HepG2 (cell line): ENCODE data around the gene TRIM31. TPM values are rescaled to one million over a fixed set of nuclear protein-coding genes. Genes with fewer than 3 reads are reported as not detected.

ENCODE experiments used
- ASH2L ChIP-seq: fragments of 300-600, 200-600 bp; sonication (generic); IDR thresholded peaks from 2 replicates; pipeline ENCODE4 v1.7.0; 2017; ENCODE audit warnings: low read depth, mild to moderate bottlenecking, moderate library complexity, mixed read lengths, low read length; ENCODE audit not compliant: insufficient read length
- BCL6 ChIP-seq: IDR thresholded peaks from 2 replicates; pipeline ENCODE4 v1.6.1; 2016; ENCODE audit warnings: missing genetic modification reagents, missing compliant biosample characterization
- FLYWCH1 ChIP-seq: sonication (generic); formaldehyde crosslinking; IDR thresholded peaks from 2 replicates; pipeline ENCODE4 v1.8.1; 2023; ENCODE audit warnings: mild to moderate bottlenecking, missing genetic modification reagents
- MED13 ChIP-seq: sonication (generic); formaldehyde crosslinking; IDR thresholded peaks from 2 replicates; pipeline ENCODE4 v1.5.0; 2020; ENCODE audit warnings: missing genetic modification reagents
- MTA3 ChIP-seq: sonication (generic); formaldehyde crosslinking; IDR thresholded peaks from 2 replicates; pipeline ENCODE4 v1.4.0; 2020; ENCODE audit warnings: missing genetic modification reagents
- ZKSCAN1 ChIP-seq: fragments of 150-350 bp; IDR thresholded peaks from 2 replicates; pipeline ENCODE4 v1.6.1; 2014; ENCODE audit warnings: low read length
- ZNF180 ChIP-seq: sonication (generic); formaldehyde crosslinking; IDR thresholded peaks from 2 replicates; pipeline ENCODE4 v1.4.0; 2020; ENCODE audit warnings: low read depth, missing genetic modification reagents, borderline replicate concordance
- ZNF20 ChIP-seq: sonication (generic); formaldehyde crosslinking; IDR thresholded peaks from 2 replicates; pipeline ENCODE4 v1.4.0; 2020; ENCODE audit warnings: mild to moderate bottlenecking, moderate library complexity, missing genetic modification reagents
- ZNF234 ChIP-seq: sonication (generic); formaldehyde crosslinking; conservative IDR thresholded peaks from 2 replicates; pipeline ENCODE4 v1.5.1; 2020; ENCODE audit warnings: mild to moderate bottlenecking, missing genetic modification reagents
- ZNF550 ChIP-seq: sonication (generic); formaldehyde crosslinking; IDR thresholded peaks from 2 replicates; pipeline ENCODE4 v1.4.0; 2020; ENCODE audit warnings: mild to moderate bottlenecking, missing genetic modification reagents, borderline replicate concordance
- ZNF768 ChIP-seq: sonication (generic); formaldehyde crosslinking; IDR thresholded peaks from 2 replicates; pipeline ENCODE4 v1.4.0; 2020; ENCODE audit warnings: missing genetic modification reagents
- ZNF841 ChIP-seq: sonication (generic); formaldehyde crosslinking; IDR thresholded peaks from 2 replicates; pipeline ENCODE4 v1.8.1; 2023; ENCODE audit warnings: missing genetic modification reagents, borderline replicate concordance
- polyA plus RNA-seq, 8 experiments: library from polyadenylated mRNA; depleted of rRNA in 3 of 8; stranded (reverse) in 7 of 8; unstranded in 1 of 8; fragments of >200 nt; fragmentation: Illumina TruSeq in 4 of 8; extraction: Trizol in 4 of 8; gene quantifications; 2 replicates each; pipeline versions ENCODE4 v1.2.1 to v1.2.3, GENCODE V29; 2011 to 2016; ENCODE audit warnings: low read depth in 4 of 8, missing spikeins in 1 of 8, mixed read lengths in 1 of 8; ENCODE audit not compliant: insufficient read depth in 1 of 8
- total RNA-seq, 5 experiments: library from RNA; depleted of rRNA; stranded (reverse); fragments of >200 nt; fragmentation: Illumina TruSeq; extraction: Trizol; gene quantifications; 2 replicates each; pipeline ENCODE4 v1.2.3, GENCODE V29; 2016; ENCODE audit warnings: low read depth in 1 of 5
- TF ChIP-seq, protein P1 (sequence below): sonication (generic); formaldehyde crosslinking; IDR thresholded peaks from 2 replicates; pipeline ENCODE4 v1.8.0; 2022; ENCODE audit warnings: mild to moderate bottlenecking, missing genetic modification reagents, moderate library complexity
- TF ChIP-seq, protein P2 (sequence below): sonication (generic); formaldehyde crosslinking; IDR thresholded peaks from 2 replicates; pipeline ENCODE4 v1.8.1; 2023; ENCODE audit warnings: mild to moderate bottlenecking, missing genetic modification reagents
- TF ChIP-seq, protein P3 (sequence below): sonication (generic); formaldehyde crosslinking; IDR thresholded peaks from 2 replicates; pipeline ENCODE4 v1.4.0; 2020; ENCODE audit warnings: missing genetic modification reagents
- TF ChIP-seq, protein P4 (sequence below): sonication (generic); formaldehyde crosslinking; IDR thresholded peaks from 2 replicates; pipeline ENCODE4 v1.9.0; 2022; ENCODE audit warnings: missing genetic modification reagents, mild to moderate bottlenecking, borderline replicate concordance
- TF ChIP-seq, protein P5 (sequence below), 2 experiments: IDR thresholded peaks; 2 replicates each; pipeline ENCODE4 v1.6.1; 2011 to 2012; ENCODE audit warnings: low read length in 2 of 2, borderline replicate concordance in 1 of 2, low read depth in 1 of 2, mild to moderate bottlenecking in 1 of 2, moderate library complexity in 1 of 2

TRIM31 gene
- total and polyA plus RNA-seq, 2 of the 13 experiments (the other 11 are each of a cell fraction or from before 2014, with no cell fraction given): 0.13 to 0.51 TPM

DNA sequence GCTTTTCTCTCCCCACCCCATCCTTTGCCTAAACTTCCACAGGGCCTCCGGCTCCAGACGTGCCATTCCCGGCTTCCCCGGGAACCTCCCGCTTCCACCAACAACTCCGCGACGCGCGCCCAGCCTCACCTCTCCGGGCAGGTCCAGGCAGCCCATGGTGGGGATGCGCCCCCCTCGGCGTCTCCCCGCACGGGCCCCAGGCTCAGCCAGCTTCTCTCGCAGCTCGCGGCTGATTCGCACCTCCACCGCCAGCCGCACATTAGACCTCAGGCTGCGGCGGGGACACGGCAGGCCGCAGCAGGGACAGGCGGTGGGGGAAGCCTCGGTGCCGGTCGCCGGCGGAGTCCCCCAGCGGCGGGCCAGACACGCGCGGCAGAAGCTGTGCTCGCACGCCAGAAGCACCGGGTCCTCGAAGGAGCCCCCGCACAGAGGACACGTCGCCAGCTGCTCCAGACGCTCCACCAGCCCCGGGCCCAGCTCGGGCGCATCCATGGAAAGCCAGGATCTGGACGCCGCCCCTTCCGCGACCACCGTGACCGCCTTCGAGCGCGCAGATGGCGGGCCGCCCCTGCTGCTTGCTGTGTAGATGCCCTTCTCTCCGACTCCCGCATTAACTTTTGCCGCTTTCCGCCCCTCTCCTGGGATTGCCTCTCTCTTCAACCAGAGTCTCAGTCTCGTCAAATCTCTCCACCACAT, 37.6 kb downstream of the TRIM31 start, which contains the start of gene RNF39 (continued):
- TF ChIP-seq, protein P1, sequence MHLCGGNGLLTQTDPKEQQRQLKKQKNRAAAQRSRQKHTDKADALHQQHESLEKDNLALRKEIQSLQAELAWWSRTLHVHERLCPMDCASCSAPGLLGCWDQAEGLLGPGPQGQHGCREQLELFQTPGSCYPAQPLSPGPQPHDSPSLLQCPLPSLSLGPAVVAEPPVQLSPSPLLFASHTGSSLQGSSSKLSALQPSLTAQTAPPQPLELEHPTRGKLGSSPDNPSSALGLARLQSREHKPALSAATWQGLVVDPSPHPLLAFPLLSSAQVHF (CRISPR knock-in tag): no peak; the same call in 1 of the 2 replicates
- TF ChIP-seq ZNF20 (CRISPR knock-in tag): peak; percentile 28; the same call in 1 of the 2 replicates
- TF ChIP-seq MED13 (CRISPR knock-in tag): no peak
- no peak for TF ChIP-seq ZNF234 (CRISPR knock-in tag)
- TF ChIP-seq BCL6 (CRISPR knock-in tag): no peak
- TF ChIP-seq, protein P2, sequence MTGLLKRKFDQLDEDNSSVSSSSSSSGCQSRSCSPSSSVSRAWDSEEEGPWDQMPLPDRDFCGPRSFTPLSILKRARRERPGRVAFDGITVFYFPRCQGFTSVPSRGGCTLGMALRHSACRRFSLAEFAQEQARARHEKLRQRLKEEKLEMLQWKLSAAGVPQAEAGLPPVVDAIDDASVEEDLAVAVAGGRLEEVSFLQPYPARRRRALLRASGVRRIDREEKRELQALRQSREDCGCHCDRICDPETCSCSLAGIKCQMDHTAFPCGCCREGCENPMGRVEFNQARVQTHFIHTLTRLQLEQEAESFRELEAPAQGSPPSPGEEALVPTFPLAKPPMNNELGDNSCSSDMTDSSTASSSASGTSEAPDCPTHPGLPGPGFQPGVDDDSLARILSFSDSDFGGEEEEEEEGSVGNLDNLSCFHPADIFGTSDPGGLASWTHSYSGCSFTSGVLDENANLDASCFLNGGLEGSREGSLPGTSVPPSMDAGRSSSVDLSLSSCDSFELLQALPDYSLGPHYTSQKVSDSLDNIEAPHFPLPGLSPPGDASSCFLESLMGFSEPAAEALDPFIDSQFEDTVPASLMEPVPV (CRISPR knock-in tag): peak; percentile 52
- peak; percentile 46; the same call in 1 of the 2 replicates for TF ChIP-seq ZNF550 (CRISPR knock-in tag)
- no peak for TF ChIP-seq ASH2L
- TF ChIP-seq, protein P3, sequence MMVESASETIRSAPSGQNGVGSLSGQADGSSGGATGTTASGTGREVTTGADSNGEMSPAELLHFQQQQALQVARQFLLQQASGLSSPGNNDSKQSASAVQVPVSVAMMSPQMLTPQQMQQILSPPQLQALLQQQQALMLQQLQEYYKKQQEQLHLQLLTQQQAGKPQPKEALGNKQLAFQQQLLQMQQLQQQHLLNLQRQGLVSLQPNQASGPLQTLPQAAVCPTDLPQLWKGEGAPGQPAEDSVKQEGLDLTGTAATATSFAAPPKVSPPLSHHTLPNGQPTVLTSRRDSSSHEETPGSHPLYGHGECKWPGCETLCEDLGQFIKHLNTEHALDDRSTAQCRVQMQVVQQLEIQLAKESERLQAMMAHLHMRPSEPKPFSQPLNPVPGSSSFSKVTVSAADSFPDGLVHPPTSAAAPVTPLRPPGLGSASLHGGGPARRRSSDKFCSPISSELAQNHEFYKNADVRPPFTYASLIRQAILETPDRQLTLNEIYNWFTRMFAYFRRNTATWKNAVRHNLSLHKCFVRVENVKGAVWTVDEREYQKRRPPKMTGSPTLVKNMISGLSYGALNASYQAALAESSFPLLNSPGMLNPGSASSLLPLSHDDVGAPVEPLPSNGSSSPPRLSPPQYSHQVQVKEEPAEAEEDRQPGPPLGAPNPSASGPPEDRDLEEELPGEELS: no peak
- peak; percentile 32; the same call in 1 of the 2 replicates for TF ChIP-seq ZNF768 (CRISPR knock-in tag)
- TF ChIP-seq, protein P4, sequence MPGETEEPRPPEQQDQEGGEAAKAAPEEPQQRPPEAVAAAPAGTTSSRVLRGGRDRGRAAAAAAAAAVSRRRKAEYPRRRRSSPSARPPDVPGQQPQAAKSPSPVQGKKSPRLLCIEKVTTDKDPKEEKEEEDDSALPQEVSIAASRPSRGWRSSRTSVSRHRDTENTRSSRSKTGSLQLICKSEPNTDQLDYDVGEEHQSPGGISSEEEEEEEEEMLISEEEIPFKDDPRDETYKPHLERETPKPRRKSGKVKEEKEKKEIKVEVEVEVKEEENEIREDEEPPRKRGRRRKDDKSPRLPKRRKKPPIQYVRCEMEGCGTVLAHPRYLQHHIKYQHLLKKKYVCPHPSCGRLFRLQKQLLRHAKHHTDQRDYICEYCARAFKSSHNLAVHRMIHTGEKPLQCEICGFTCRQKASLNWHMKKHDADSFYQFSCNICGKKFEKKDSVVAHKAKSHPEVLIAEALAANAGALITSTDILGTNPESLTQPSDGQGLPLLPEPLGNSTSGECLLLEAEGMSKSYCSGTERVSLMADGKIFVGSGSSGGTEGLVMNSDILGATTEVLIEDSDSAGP (CRISPR knock-in tag): peak; percentile 80; the same call in 1 of the 2 replicates
- no peak for TF ChIP-seq FLYWCH1 (CRISPR knock-in tag)
- TF ChIP-seq ZNF841 (CRISPR knock-in tag): no peak
- no peak for TF ChIP-seq MTA3
- TF ChIP-seq, protein P5, sequence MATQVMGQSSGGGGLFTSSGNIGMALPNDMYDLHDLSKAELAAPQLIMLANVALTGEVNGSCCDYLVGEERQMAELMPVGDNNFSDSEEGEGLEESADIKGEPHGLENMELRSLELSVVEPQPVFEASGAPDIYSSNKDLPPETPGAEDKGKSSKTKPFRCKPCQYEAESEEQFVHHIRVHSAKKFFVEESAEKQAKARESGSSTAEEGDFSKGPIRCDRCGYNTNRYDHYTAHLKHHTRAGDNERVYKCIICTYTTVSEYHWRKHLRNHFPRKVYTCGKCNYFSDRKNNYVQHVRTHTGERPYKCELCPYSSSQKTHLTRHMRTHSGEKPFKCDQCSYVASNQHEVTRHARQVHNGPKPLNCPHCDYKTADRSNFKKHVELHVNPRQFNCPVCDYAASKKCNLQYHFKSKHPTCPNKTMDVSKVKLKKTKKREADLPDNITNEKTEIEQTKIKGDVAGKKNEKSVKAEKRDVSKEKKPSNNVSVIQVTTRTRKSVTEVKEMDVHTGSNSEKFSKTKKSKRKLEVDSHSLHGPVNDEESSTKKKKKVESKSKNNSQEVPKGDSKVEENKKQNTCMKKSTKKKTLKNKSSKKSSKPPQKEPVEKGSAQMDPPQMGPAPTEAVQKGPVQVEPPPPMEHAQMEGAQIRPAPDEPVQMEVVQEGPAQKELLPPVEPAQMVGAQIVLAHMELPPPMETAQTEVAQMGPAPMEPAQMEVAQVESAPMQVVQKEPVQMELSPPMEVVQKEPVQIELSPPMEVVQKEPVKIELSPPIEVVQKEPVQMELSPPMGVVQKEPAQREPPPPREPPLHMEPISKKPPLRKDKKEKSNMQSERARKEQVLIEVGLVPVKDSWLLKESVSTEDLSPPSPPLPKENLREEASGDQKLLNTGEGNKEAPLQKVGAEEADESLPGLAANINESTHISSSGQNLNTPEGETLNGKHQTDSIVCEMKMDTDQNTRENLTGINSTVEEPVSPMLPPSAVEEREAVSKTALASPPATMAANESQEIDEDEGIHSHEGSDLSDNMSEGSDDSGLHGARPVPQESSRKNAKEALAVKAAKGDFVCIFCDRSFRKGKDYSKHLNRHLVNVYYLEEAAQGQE (IDR thresholded peaks at IDR 0.05; ENCODE audit: borderline replicate concordance in 1 of 2, low read depth in 1 of 2, low read length in 2 of 2): no peak
- TF ChIP-seq ZNF180 (CRISPR knock-in tag): no peak
- TF ChIP-seq ZKSCAN1: no peak
